ENCODE results near the gene LMBR1L.

Gene LMBR1L

DNA sequence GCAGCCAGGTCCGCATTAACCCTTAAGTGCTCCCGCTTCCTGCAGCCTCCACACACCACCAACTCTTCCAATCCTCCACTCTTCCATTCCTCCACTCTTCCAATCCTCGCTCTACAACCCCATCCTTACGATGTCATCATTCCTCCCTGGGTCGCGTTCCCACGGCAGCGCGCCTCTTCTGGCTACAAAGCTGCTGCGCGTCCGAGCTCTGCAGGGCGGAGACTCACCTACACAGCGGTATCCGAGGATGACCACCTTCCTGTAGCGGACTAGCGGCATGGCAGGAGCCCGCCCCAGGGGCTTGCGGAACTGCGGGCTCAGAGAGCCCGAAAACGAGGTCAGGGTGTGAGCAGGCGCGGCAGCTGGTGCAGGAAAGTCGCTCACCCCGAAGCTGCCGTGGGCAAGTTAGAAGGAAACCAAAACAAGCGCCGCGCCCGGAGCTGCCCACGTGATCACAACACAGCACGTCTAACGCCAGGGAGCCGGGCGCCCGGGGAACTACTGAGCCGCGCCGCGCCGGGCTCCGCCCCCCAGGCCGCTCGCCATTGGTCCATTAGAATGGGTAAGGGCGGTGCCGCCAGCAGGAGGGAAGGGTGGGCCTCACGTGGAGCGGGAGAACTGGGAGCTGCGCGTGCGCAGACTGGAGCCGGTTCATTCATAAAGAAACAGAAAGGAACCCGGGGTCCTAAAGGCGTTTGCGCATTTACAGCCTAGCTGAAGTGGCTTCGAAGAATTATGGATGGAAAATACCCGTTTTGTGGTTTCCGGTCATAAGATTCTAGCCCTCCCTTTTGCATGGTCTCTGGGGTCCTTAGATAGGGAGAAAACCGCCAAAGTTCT is 40.9 kb downstream of the LMBR1L start, which contains the start of gene RHEBL1 (continued):
- TF ChIP-seq, protein P1, sequence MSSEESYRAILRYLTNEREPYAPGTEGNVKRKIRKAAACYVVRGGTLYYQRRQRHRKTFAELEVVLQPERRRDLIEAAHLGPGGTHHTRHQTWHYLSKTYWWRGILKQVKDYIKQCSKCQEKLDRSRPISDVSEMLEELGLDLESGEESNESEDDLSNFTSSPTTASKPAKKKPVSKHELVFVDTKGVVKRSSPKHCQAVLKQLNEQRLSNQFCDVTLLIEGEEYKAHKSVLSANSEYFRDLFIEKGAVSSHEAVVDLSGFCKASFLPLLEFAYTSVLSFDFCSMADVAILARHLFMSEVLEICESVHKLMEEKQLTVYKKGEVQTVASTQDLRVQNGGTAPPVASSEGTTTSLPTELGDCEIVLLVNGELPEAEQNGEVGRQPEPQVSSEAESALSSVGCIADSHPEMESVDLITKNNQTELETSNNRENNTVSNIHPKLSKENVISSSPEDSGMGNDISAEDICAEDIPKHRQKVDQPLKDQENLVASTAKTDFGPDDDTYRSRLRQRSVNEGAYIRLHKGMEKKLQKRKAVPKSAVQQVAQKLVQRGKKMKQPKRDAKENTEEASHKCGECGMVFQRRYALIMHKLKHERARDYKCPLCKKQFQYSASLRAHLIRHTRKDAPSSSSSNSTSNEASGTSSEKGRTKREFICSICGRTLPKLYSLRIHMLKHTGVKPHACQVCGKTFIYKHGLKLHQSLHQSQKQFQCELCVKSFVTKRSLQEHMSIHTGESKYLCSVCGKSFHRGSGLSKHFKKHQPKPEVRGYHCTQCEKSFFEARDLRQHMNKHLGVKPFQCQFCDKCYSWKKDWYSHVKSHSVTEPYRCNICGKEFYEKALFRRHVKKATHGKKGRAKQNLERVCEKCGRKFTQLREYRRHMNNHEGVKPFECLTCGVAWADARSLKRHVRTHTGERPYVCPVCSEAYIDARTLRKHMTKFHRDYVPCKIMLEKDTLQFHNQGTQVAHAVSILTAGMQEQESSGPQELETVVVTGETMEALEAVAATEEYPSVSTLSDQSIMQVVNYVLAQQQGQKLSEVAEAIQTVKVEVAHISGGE (tag by site-specific recombination; conservative IDR thresholded peaks at IDR 0.05; ENCODE audit: low read depth), result peak; percentile 38; the same call in 1 of the 2 replicates
- TF ChIP-seq ZSCAN23 (tag by site-specific recombination; IDR thresholded peaks at IDR 0.05) (no peak), ZNF350 (tag by site-specific recombination; IDR thresholded peaks at IDR 0.05) (no peak), ZNF169 (tag by site-specific recombination; IDR thresholded peaks at IDR 0.05) (no peak), ZNF48 (tag by site-specific recombination; IDR thresholded peaks at IDR 0.05) (no peak), GLIS1 (tag by site-specific recombination; IDR thresholded peaks at IDR 0.05) (peak; percentile 59), ZNF239 (tag by site-specific recombination; IDR thresholded peaks at IDR 0.05) (no peak), ZNF184 (tag by site-specific recombination; IDR thresholded peaks at IDR 0.05) (no peak), ZNF791 (tag by site-specific recombination; IDR thresholded peaks at IDR 0.05) (no peak), SP2 (tag by site-specific recombination; IDR thresholded peaks at IDR 0.05) (peak; percentile 87), ZNF223 (tag by site-specific recombination; IDR thresholded peaks at IDR 0.05) (no peak), ZNF621 (tag by site-specific recombination; IDR thresholded peaks at IDR 0.05) (no peak), ZNF426 (tag by site-specific recombination; IDR thresholded peaks at IDR 0.05) (no peak), ZNF248 (tag by site-specific recombination; IDR thresholded peaks at IDR 0.05) (no peak), ZNF529 (tag by site-specific recombination; IDR thresholded peaks at IDR 0.05; ENCODE audit: insufficient replicate concordance) (no peak), ZBTB8A (tag by site-specific recombination; IDR thresholded peaks at IDR 0.05) (peak; percentile 85)
- TF ChIP-seq, protein P2, sequence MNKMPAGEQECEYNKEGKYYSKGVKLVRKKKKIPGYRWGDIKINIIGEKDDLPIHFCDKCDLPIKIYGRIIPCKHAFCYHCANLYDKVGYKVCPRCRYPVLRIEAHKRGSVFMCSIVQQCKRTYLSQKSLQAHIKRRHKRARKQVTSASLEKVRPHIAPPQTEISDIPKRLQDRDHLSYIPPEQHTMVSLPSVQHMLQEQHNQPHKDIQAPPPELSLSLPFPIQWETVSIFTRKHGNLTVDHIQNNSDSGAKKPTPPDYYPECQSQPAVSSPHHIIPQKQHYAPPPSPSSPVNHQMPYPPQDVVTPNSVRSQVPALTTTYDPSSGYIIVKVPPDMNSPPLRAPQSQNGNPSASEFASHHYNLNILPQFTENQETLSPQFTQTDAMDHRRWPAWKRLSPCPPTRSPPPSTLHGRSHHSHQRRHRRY (tag by site-specific recombination; IDR thresholded peaks at IDR 0.05), result no peak
- TF ChIP-seq, protein P3, sequence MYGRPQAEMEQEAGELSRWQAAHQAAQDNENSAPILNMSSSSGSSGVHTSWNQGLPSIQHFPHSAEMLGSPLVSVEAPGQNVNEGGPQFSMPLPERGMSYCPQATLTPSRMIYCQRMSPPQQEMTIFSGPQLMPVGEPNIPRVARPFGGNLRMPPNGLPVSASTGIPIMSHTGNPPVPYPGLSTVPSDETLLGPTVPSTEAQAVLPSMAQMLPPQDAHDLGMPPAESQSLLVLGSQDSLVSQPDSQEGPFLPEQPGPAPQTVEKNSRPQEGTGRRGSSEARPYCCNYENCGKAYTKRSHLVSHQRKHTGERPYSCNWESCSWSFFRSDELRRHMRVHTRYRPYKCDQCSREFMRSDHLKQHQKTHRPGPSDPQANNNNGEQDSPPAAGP (tag by site-specific recombination; IDR thresholded peaks at IDR 0.05), result no peak; the same call in 1 of the 2 replicates
- TF ChIP-seq, protein P4, sequence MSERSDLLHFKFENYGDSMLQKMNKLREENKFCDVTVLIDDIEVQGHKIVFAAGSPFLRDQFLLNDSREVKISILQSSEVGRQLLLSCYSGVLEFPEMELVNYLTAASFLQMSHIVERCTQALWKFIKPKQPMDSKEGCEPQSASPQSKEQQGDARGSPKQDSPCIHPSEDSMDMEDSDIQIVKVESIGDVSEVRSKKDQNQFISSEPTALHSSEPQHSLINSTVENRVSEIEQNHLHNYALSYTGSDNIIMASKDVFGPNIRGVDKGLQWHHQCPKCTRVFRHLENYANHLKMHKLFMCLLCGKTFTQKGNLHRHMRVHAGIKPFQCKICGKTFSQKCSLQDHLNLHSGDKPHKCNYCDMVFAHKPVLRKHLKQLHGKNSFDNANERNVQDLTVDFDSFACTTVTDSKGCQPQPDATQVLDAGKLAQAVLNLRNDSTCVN (tag by site-specific recombination; optimal IDR thresholded peaks at IDR 0.05), result peak; percentile 94
- TF ChIP-seq, protein P5, sequence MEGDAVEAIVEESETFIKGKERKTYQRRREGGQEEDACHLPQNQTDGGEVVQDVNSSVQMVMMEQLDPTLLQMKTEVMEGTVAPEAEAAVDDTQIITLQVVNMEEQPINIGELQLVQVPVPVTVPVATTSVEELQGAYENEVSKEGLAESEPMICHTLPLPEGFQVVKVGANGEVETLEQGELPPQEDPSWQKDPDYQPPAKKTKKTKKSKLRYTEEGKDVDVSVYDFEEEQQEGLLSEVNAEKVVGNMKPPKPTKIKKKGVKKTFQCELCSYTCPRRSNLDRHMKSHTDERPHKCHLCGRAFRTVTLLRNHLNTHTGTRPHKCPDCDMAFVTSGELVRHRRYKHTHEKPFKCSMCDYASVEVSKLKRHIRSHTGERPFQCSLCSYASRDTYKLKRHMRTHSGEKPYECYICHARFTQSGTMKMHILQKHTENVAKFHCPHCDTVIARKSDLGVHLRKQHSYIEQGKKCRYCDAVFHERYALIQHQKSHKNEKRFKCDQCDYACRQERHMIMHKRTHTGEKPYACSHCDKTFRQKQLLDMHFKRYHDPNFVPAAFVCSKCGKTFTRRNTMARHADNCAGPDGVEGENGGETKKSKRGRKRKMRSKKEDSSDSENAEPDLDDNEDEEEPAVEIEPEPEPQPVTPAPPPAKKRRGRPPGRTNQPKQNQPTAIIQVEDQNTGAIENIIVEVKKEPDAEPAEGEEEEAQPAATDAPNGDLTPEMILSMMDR (tag by site-specific recombination; IDR thresholded peaks at IDR 0.05), result peak; percentile 93
- TF ChIP-seq, protein P6, sequence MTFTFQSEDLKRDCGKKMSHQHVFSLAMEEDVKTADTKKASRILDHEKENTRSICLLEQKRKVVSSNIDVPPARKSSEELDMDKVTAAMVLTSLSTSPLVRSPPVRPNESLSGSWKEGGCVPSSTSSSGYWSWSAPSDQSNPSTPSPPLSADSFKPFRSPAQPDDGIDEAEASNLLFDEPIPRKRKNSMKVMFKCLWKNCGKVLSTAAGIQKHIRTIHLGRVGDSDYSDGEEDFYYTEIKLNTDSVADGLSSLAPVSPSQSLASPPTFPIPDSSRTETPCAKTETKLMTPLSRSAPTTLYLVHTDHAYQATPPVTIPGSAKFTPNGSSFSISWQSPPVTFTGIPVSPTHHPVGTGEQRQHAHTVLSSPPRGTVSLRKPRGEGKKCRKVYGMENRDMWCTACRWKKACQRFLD (tag by site-specific recombination; IDR thresholded peaks at IDR 0.05), result no peak
- TF ChIP-seq, protein P7, sequence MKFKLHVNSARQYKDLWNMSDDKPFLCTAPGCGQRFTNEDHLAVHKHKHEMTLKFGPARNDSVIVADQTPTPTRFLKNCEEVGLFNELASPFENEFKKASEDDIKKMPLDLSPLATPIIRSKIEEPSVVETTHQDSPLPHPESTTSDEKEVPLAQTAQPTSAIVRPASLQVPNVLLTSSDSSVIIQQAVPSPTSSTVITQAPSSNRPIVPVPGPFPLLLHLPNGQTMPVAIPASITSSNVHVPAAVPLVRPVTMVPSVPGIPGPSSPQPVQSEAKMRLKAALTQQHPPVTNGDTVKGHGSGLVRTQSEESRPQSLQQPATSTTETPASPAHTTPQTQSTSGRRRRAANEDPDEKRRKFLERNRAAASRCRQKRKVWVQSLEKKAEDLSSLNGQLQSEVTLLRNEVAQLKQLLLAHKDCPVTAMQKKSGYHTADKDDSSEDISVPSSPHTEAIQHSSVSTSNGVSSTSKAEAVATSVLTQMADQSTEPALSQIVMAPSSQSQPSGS (tag by site-specific recombination; IDR thresholded peaks at IDR 0.05; ENCODE audit: low read depth), result 0 out of 2 replicates have a peak, but pooled peaks have one; percentile 25
- TF ChIP-seq, protein P8, sequence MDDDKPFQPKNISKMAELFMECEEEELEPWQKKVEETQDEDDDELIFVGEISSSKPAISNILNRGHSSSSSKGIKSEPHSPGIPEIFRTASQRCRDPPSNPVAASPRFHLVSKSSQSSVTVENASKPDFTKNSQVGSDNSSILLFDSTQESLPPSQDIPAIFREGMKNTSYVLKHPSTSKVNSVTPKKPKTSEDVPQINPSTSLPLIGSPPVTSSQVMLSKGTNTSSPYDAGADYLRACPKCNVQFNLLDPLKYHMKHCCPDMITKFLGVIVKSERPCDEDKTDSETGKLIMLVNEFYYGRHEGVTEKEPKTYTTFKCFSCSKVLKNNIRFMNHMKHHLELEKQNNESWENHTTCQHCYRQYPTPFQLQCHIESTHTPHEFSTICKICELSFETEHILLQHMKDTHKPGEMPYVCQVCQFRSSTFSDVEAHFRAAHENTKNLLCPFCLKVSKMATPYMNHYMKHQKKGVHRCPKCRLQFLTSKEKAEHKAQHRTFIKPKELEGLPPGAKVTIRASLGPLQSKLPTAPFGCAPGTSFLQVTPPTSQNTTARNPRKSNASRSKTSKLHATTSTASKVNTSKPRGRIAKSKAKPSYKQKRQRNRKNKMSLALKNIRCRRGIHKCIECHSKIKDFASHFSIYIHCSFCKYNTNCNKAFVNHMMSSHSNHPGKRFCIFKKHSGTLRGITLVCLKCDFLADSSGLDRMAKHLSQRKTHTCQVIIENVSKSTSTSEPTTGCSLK (tag by site-specific recombination; IDR thresholded peaks at IDR 0.05), result no peak
- TF ChIP-seq, protein P9, sequence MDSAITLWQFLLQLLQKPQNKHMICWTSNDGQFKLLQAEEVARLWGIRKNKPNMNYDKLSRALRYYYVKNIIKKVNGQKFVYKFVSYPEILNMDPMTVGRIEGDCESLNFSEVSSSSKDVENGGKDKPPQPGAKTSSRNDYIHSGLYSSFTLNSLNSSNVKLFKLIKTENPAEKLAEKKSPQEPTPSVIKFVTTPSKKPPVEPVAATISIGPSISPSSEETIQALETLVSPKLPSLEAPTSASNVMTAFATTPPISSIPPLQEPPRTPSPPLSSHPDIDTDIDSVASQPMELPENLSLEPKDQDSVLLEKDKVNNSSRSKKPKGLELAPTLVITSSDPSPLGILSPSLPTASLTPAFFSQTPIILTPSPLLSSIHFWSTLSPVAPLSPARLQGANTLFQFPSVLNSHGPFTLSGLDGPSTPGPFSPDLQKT (IDR thresholded peaks at IDR 0.05; ENCODE audit: borderline replicate concordance, low read depth, low read length), result no peak
